HFFc6 (cell line): ENCODE measurements around the gene RDX. TPM values are rescaled to one million over a fixed set of nuclear protein-coding genes. Genes with fewer than 3 reads are reported as not detected.

Source experiments
- DNase-seq: peaks from one replicate; pipeline ENCODE4 v3.0.0-alpha.2; 2018
- H3K27ac Mint-ChIP-seq: 2 replicates; pipeline ENCODE4 v1.8.0; 2020; ENCODE audit warnings: mild to moderate bottlenecking, mixed read lengths
- H3K27me3 Mint-ChIP-seq: 2 replicates; pipeline ENCODE4 v1.8.0; 2021; ENCODE audit warnings: mild to moderate bottlenecking, moderate library complexity, mixed read lengths; ENCODE audit not compliant: insufficient read depth
- H3K36me3 Mint-ChIP-seq: 2 replicates; pipeline ENCODE4 v1.8.0; 2021; ENCODE audit warnings: low read depth, mixed read lengths
- H3K4me1 Mint-ChIP-seq: 2 replicates; pipeline ENCODE4 v1.8.0; 2020; ENCODE audit warnings: low read depth, mixed read lengths
- H3K4me3 Mint-ChIP-seq: 2 replicates; pipeline ENCODE4 v1.8.0; 2020; ENCODE audit warnings: mild to moderate bottlenecking, moderate library complexity, mixed read lengths
- H3K9me3 Mint-ChIP-seq: 2 replicates; pipeline ENCODE4 v1.8.0; 2020; ENCODE audit warnings: mild to moderate bottlenecking, mixed read lengths
- long read RNA-seq: library from polyadenylated mRNA; unstranded; transcript quantifications from one replicate; pipeline ENCODE4 v2.0.0, GENCODE V29; 2019
- total RNA-seq, 6 experiments: library from RNA; stranded (reverse); fragmentation: NEBNext Ultra II Directional; extraction: Animal tissue kit (Norgen Biotek cat#: 25700); gene quantifications; 2 replicates in 1 of 6; 3 replicates in 5 of 6; pipeline ENCODE4 v1.2.3, GENCODE V29; 2021
- TF ChIP-seq, protein P1 (sequence below): fragments of 200-600 bp; sonication (generic); IDR thresholded peaks from 2 replicates; pipeline ENCODE4 v1.5.0; 2021; ENCODE audit warnings: antibody characterized with exemption, mild to moderate bottlenecking

The RDX gene
- 100 to 1,000 TPM; 105 to 131 (median 112) TPM for total RNA-seq
- long read RNA-seq, full-length matches to known transcripts = 5 of 71 reads
- long read RNA-seq, partial matches to known transcripts = 35 of 71 reads
- long read RNA-seq, other reads (novel, unspliced or antisense) = 31 of 71 reads

DNA sequence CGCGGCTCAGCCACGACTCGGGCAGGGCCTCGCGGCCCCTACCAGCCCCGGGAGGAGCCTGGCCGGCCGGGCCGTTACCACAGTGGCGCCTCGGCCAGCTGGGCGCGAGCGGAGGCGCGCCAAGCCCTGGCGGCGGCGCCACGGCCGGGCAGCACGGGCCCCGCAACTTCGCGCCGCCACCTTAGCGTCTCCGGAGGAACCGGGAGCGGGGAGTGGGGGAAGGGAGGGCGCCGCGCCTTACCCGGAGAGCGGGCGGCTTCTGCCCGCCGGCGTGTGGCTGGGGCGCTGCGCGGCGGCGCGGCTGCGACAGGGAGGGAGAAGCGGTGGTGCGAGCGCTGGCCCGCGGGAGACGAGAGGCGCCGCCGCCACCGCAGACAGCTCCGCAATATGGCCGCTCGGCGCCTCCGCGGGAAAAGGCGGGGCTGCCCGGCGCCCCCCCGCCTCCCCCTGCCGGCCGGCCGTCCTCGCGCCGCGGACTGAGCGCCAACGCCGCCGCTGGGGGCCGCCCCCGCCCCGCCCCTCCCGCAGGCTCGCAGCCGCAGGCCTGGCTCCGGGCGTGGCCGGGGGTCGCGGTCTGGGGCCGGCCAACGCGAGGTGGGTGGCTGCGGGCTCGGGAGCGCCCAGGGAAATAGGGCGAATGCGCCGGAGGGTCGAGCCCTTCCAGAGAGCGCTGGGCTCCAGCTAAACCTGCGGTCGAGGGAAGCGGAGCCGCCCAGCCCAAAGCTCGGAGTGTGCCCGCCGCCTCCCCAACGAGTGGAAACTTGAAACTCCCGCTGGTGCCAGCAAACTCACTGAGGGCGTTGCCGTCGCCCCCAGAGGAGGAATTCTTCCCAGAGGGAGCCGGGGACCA is at the start of gene RDX:
TSS of gene RDX (minus strand) at position 389 of the 850 bp plus-strand sequence. CDS start 16,922 bp downstream, outside the sequence.
- Mint-ChIP-seq H3K9me3 (no peaks in the 10 kb centered on the region), H3K4me1 (peaks cover 42% of the 10 kb centered on the region), H3K36me3 (peaks cover 2% of the 10 kb centered on the region), H3K27ac (peak within 1 kb of the TSS; percentile 88), H3K27me3 (peaks cover 5% of the 10 kb centered on the region), H3K4me3 (peak within 1 kb of the TSS; percentile 98)
- TF ChIP-seq, protein P1, sequence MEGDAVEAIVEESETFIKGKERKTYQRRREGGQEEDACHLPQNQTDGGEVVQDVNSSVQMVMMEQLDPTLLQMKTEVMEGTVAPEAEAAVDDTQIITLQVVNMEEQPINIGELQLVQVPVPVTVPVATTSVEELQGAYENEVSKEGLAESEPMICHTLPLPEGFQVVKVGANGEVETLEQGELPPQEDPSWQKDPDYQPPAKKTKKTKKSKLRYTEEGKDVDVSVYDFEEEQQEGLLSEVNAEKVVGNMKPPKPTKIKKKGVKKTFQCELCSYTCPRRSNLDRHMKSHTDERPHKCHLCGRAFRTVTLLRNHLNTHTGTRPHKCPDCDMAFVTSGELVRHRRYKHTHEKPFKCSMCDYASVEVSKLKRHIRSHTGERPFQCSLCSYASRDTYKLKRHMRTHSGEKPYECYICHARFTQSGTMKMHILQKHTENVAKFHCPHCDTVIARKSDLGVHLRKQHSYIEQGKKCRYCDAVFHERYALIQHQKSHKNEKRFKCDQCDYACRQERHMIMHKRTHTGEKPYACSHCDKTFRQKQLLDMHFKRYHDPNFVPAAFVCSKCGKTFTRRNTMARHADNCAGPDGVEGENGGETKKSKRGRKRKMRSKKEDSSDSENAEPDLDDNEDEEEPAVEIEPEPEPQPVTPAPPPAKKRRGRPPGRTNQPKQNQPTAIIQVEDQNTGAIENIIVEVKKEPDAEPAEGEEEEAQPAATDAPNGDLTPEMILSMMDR = peak; percentile 35; the same call in 1 of the 2 replicates
- peak; percentile 69 for DNase-seq

DNA sequence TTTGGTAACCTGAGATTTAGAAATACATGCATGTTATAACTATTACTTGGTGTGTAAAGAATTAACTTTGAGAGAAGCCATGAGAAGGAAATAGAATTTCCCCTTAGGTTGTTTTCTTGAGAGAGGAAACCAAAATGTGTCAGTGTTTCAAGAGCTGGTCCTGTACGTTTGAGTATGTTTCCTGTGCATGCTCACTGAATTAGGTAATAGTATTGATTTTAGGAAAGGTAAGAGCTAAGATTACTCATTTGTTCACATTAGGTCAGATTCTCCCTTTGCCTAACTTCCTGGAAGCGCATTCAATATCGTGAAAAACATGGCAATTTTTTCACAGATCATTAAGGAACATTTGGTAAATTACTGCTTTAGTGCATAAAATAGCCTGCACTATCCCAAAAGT is 49.3 kb upstream of the RDX start:
- no peak for DNase-seq
- H3K9me3 Mint-ChIP-seq = no peaks in the 10 kb centered on the region
- H3K36me3 Mint-ChIP-seq = no peaks in the 10 kb centered on the region
- no peak overlapping the region for H3K4me3 Mint-ChIP-seq
- TF ChIP-seq, protein P1 = no peak
- no peaks in the 10 kb centered on the region for H3K4me1 Mint-ChIP-seq
- no peak overlapping the region for H3K27ac Mint-ChIP-seq
- H3K27me3 Mint-ChIP-seq = peaks cover 12% of the 10 kb centered on the region

DNA sequence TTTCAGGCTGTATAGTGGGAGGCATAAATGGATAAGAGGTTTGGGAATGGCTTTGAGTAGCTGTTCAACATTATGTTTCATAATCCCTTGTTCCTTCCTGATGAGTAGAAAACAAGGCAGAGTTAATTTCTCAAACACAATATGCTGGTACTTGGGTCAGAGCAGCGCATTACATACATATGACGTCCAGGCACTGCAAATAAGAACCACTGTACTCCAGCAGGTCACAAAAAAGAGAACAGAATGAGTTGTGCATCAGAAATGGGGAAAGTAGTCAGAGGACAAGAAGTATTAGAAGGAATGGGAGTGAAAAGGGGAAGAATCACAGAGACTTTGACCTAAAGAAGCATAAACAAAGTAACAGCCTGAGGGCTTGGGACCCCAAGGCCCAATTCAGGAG is 44.0 kb upstream of the RDX start:
- Mint-ChIP-seq H3K27ac (no peak overlapping the region), H3K27me3 (peaks cover 9% of the 10 kb centered on the region), H3K4me1 (peaks cover 7% of the 10 kb centered on the region; the same call in 1 of the 2 replicates), H3K36me3 (no peaks in the 10 kb centered on the region), H3K4me3 (no peak overlapping the region), H3K9me3 (no peaks in the 10 kb centered on the region)
- no peak for DNase-seq
- TF ChIP-seq, protein P1 = no peak

DNA sequence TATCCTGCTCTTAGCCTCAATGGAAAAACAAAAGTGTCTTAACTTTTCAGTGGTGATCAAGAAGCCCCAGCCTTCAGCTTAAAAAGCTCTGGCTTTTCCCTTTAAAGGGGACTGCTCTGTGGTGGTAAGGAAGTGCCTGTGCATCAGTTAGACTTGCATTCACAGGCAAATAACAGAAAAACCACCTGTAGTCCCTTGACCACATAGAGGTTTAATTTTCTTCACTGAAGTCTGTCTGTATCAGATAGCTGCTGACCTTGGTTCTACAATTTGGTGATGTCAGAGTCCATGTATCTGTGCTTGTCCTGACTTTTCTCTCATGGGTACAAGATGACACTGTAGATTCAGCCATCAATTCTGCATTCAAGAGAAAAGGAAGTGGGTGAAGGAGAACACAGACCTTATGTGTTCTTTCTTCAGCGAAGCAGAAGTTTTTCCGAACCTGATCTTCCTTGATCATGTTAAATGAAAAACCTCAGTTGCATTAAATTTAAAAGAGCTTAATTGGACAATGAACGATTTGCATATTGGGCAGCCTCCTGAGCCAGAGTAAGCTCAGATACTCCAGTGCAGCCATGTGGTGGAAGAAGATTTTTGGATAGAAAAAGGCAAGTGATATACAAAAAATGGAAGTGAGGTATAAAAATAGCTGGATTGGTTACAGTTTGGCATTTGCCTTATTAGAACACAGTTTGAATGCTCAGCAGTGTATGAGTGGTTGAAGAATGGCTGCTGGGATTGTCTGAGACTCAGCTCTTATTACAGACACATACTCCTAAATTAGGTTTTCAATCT is 43.2 kb upstream of the RDX start:
- H3K27me3 Mint-ChIP-seq = peaks cover 8% of the 10 kb centered on the region

DNA sequence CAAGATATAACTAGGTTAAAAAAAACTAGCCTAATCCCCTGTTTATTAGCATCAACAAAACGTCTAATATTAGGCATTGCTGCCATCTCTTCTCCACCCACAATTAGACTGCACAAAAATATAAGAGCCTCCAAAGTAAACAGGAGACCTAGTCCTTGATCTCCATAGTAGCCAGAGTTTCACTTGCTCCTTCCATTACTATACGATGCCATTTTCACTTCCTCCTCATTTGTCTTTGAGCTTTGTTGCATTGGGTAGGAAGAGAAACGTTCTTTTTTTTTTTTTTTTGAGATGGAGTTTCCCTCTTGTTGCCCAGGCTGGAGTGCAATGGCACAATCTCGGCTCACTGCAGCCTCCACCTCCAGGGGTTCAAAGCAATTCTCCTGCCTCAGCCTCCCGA is 42.3 kb upstream of the RDX start:
- no peak overlapping the region for H3K4me3 Mint-ChIP-seq
- DNase-seq = no peak
- H3K4me1 Mint-ChIP-seq = peaks cover 7% of the 10 kb centered on the region; the same call in 1 of the 2 replicates
- no peaks in the 10 kb centered on the region for H3K9me3 Mint-ChIP-seq
- TF ChIP-seq, protein P1 = no peak
- peaks cover 7% of the 10 kb centered on the region for H3K27me3 Mint-ChIP-seq
- no peak overlapping the region for H3K27ac Mint-ChIP-seq
- no peaks in the 10 kb centered on the region for H3K36me3 Mint-ChIP-seq

More for the DNA sequence above, 43.2 kb upstream of the RDX start:
- no peak overlapping the region for H3K4me3 Mint-ChIP-seq
- peaks cover 7% of the 10 kb centered on the region; the same call in 1 of the 2 replicates for H3K4me1 Mint-ChIP-seq
- TF ChIP-seq, protein P1 = no peak
- no peak overlapping the region for H3K27ac Mint-ChIP-seq
- DNase-seq = no peak
- H3K36me3 Mint-ChIP-seq = no peaks in the 10 kb centered on the region
- H3K9me3 Mint-ChIP-seq = no peaks in the 10 kb centered on the region
